H9 (cell line): ENCODE data around the gene RRP15. TPM values are rescaled to one million over a fixed set of nuclear protein-coding genes. Genes with fewer than 3 reads are reported as not detected.

Experiments
- DNase-seq: peaks from one replicate; pipeline ENCODE4 v3.0.0-alpha.2; 2017
- H2AFZ ChIP-seq: one replicate; pipeline ENCODE4 v1.6.1; 2013; ENCODE audit warnings: mild to moderate bottlenecking, low read length, control low read depth, moderate library complexity
- H2AK5ac ChIP-seq: 2 replicates; pipeline ENCODE4 v1.6.1; 2013; ENCODE audit warnings: low read length, control low read depth, mixed read lengths; ENCODE audit not compliant: insufficient read length
- H2BK120ac ChIP-seq: one replicate; pipeline ENCODE4 v1.6.1; 2013; ENCODE audit warnings: low read depth, mild to moderate bottlenecking, low read length, control low read depth, inconsistent platforms; ENCODE audit not compliant: poor library complexity, severe bottlenecking
- H2BK12ac ChIP-seq: 2 replicates; pipeline ENCODE4 v1.6.1; 2013; ENCODE audit warnings: low read length, control low read depth, mixed read lengths, low read depth; ENCODE audit not compliant: insufficient read length
- H2BK15ac ChIP-seq: 2 replicates; pipeline ENCODE4 v1.6.1; 2013; ENCODE audit warnings: low read depth, low read length, control low read depth
- H2BK20ac ChIP-seq: one replicate; pipeline ENCODE4 v1.6.1; 2013; ENCODE audit warnings: low read depth, mild to moderate bottlenecking, low read length, control low read depth, inconsistent platforms; ENCODE audit not compliant: poor library complexity, severe bottlenecking
- H2BK5ac ChIP-seq: 2 replicates; pipeline ENCODE4 v1.6.1; 2013; ENCODE audit warnings: low read length, control low read depth, mixed read lengths; ENCODE audit not compliant: insufficient read length
- H3K14ac ChIP-seq: 2 replicates; pipeline ENCODE4 v1.6.1; 2013; ENCODE audit warnings: low read length, control low read depth; ENCODE audit not compliant: insufficient read depth
- H3K18ac ChIP-seq: 2 replicates; pipeline ENCODE4 v1.6.1; 2013; ENCODE audit warnings: low read depth, mild to moderate bottlenecking, mixed read lengths, low read length, control low read depth; ENCODE audit not compliant: insufficient read length
- H3K23ac ChIP-seq: 2 replicates; pipeline ENCODE4 v1.6.1; 2013; ENCODE audit warnings: low read length, control low read depth, mixed read lengths, low read depth; ENCODE audit not compliant: insufficient read length
- H3K23me2 ChIP-seq: 2 replicates; pipeline ENCODE4 v1.6.1; 2013; ENCODE audit warnings: low read depth, mild to moderate bottlenecking, mixed read lengths, low read length, control low read depth; ENCODE audit not compliant: insufficient read length, poor library complexity, severe bottlenecking
- H3K27ac ChIP-seq: 2 replicates; pipeline ENCODE4 v1.5.1; 2013; ENCODE audit warnings: low read length, control low read depth, mixed read lengths, low read depth; ENCODE audit not compliant: insufficient read length
- H3K27me3 ChIP-seq: 2 replicates; pipeline ENCODE4 v1.6.1; 2013; ENCODE audit warnings: low read length, control low read depth, inconsistent platforms; ENCODE audit not compliant: insufficient read depth
- H3K4ac ChIP-seq: 2 replicates; pipeline ENCODE4 v1.6.1; 2013; ENCODE audit warnings: low read depth, mild to moderate bottlenecking, control low read depth, inconsistent platforms, low read length, moderate library complexity
- H3K4me1 ChIP-seq: 2 replicates; pipeline ENCODE4 v1.6.1; 2013; ENCODE audit warnings: low read length, control low read depth, inconsistent platforms; ENCODE audit not compliant: insufficient read depth
- H3K4me2 ChIP-seq: 2 replicates; pipeline ENCODE4 v1.6.1; 2013; ENCODE audit warnings: low read length, control low read depth, mixed read lengths; ENCODE audit not compliant: insufficient read length, insufficient read depth
- H3K56ac ChIP-seq: 2 replicates; pipeline ENCODE4 v1.6.1; 2013; ENCODE audit warnings: low read depth, mild to moderate bottlenecking, mixed read lengths, low read length, control low read depth; ENCODE audit not compliant: insufficient read length
- H3K79me1 ChIP-seq: 2 replicates; pipeline ENCODE4 v1.6.1; 2013; ENCODE audit warnings: low read depth, mild to moderate bottlenecking, moderate library complexity, low read length, control low read depth, inconsistent platforms; ENCODE audit not compliant: insufficient read depth, poor library complexity, severe bottlenecking
- H3K79me2 ChIP-seq: 2 replicates; pipeline ENCODE4 v1.6.1; 2013; ENCODE audit warnings: low read length, control low read depth, inconsistent platforms; ENCODE audit not compliant: insufficient read depth
- H3K9ac ChIP-seq: 2 replicates; pipeline ENCODE4 v1.6.1; 2013; ENCODE audit warnings: low read length, control low read depth, mixed read lengths; ENCODE audit not compliant: insufficient read length; ENCODE audit errors: extremely low read depth
- H3K9me3 ChIP-seq: one replicate; pipeline ENCODE4 v1.6.1; 2013; ENCODE audit warnings: low read depth, low read length, inconsistent platforms; ENCODE audit not compliant: control insufficient read depth
- H3T11ph ChIP-seq: one replicate; pipeline ENCODE4 v1.6.1; 2013; ENCODE audit warnings: mild to moderate bottlenecking, low read length, control low read depth, inconsistent platforms
- H4K20me1 ChIP-seq: one replicate; pipeline ENCODE4 v1.6.1; 2013; ENCODE audit not compliant: control insufficient read depth, insufficient read length, insufficient read depth
- H4K5ac ChIP-seq: 2 replicates; pipeline ENCODE4 v1.6.1; 2013; ENCODE audit warnings: low read depth, mild to moderate bottlenecking, mixed read lengths, low read length, control low read depth; ENCODE audit not compliant: insufficient read length
- H4K8ac ChIP-seq: replicated peaks from 2 replicates; pipeline ENCODE4 v1.6.1; 2013; ENCODE audit warnings: low read length, control low read depth, mixed read lengths, low read depth; ENCODE audit not compliant: insufficient read length
- H4K91ac ChIP-seq: 2 replicates; pipeline ENCODE4 v1.6.1; 2013; ENCODE audit warnings: low read depth, mild to moderate bottlenecking, moderate library complexity, mixed read lengths, low read length, control low read depth; ENCODE audit not compliant: insufficient read length
- H3K27ac Mint-ChIP-seq, 3 experiments: 2 replicates in 2 of 3; 3 replicates in 1 of 3; pipeline ENCODE4 v1.8.0; 2020 to 2021; ENCODE audit warnings: mixed read lengths in 3 of 3, mild to moderate bottlenecking in 1 of 3, moderate library complexity in 1 of 3
- H3K27me3 Mint-ChIP-seq: 2 replicates; pipeline ENCODE4 v1.8.0; 2021; ENCODE audit warnings: low read depth, mild to moderate bottlenecking, moderate library complexity, mixed read lengths
- H3K36me3 Mint-ChIP-seq, 3 experiments: 2 replicates in 2 of 3; 3 replicates in 1 of 3; pipeline ENCODE4 v1.8.0; 2020 to 2021; ENCODE audit warnings: low read depth in 3 of 3, mixed read lengths in 3 of 3; ENCODE audit not compliant: insufficient read depth in 1 of 3
- H3K4me1 Mint-ChIP-seq, 2 experiments: 2 replicates each; pipeline ENCODE4 v1.8.0; 2020; ENCODE audit warnings: mixed read lengths in 2 of 2
- H3K4me3 Mint-ChIP-seq, 2 experiments: 2 replicates in 1 of 2; 3 replicates in 1 of 2; pipeline ENCODE4 v1.8.0; 2020 to 2021; ENCODE audit warnings: mild to moderate bottlenecking in 2 of 2, mixed read lengths in 2 of 2, moderate library complexity in 1 of 2
- H3K9me3 Mint-ChIP-seq, 2 experiments: 2 replicates in 1 of 2; 3 replicates in 1 of 2; pipeline ENCODE4 v1.8.0; 2020; ENCODE audit warnings: mild to moderate bottlenecking in 2 of 2, mixed read lengths in 2 of 2, moderate library complexity in 1 of 2
- CTCF ChIP-seq: fragments of 200-600 bp; sonication (generic); conservative IDR thresholded peaks from 3 replicates; pipeline ENCODE4 v1.8.0; 2021; ENCODE audit warnings: antibody characterized with exemption, mild to moderate bottlenecking
- WGBS: extraction: QIAGEN DNeasy Blood & Tissue Kit; methylation state at CpG from one replicate; pipeline ENCODE4 v1.1.7; 2013; ENCODE audit warnings: missing lambda C conversion rate, low lambda C conversion rate, mixed read lengths; ENCODE audit not compliant: insufficient read length; ENCODE audit errors: extremely low coverage; 5-methylcytosine and 5-hydroxymethylcytosine counted together
- total RNA-seq: library from RNA; stranded (reverse); gene quantifications from 2 replicates; pipeline ENCODE4 v1.2.1, GENCODE V29; 2021

The RRP15 gene
- total RNA-seq, 1 experiment from 2014 or later: 48.7 TPM

- H3K14ac ChIP-seq: no peak overlapping the region
- H3K27ac ChIP-seq: no peak overlapping the region
- no peak for TF ChIP-seq CTCF
- no peak overlapping the region for H4K91ac ChIP-seq
- no peak overlapping the region for H3K18ac ChIP-seq
- H3K79me1 ChIP-seq: no peaks in the 10 kb centered on the region
- Mint-ChIP-seq H3K4me3 (no peak overlapping the region), H3K4me1 (no peaks in the 10 kb centered on the region; a peak in 1 of 4 replicates), H3K27ac (no peak overlapping the region; a peak in 1 of 7 replicates), H3K36me3 (no peaks in the 10 kb centered on the region), H3K27me3 (no peaks in the 10 kb centered on the region), H3K9me3 (no peaks in the 10 kb centered on the region)
- H3K9ac ChIP-seq: no peak overlapping the region
- no peak overlapping the region for H3K23ac ChIP-seq
- H2BK5ac ChIP-seq: no peak overlapping the region
- H3K4me1 ChIP-seq: no peaks in the 10 kb centered on the region
- H2BK120ac ChIP-seq: no peak overlapping the region
- H4K5ac ChIP-seq: no peak overlapping the region
- no peak overlapping the region for H4K8ac ChIP-seq
- H3K23me2 ChIP-seq: no peaks in the 10 kb centered on the region
- no peaks in the 10 kb centered on the region for H3K9me3 ChIP-seq
- no peak overlapping the region for H2AK5ac ChIP-seq
- H3K79me2 ChIP-seq: no peaks in the 10 kb centered on the region
- no peak for DNase-seq
- H4K20me1 ChIP-seq: no peaks in the 10 kb centered on the region
- no peak overlapping the region for H3K4ac ChIP-seq
- no peak overlapping the region for H3K4me2 ChIP-seq
- H3K27me3 ChIP-seq: no peaks in the 10 kb centered on the region
- H2BK12ac ChIP-seq: no peak overlapping the region
- H2BK15ac ChIP-seq: no peak overlapping the region
- no peak overlapping the region for H3T11ph ChIP-seq
- H2BK20ac ChIP-seq: no peak overlapping the region
- no CpG with 5 or more reads among the region's 7 CpGs for WGBS
- H3K56ac ChIP-seq: no peak overlapping the region
- no peak overlapping the region for H2AFZ ChIP-seq
Measured at GRCh38 chr1:218374401-218375353, 89.6 kb downstream of the RRP15 start.
